Posterior vena cava (tissue), 2 donors: ENCODE measurements around the gene LRRK1. TPM values are rescaled to one million over a fixed set of nuclear protein-coding genes. Genes with fewer than 3 reads are reported as not detected.

Experiments
- DNase-seq: peaks from one replicate; pipeline ENCODE4 v3.0.0-alpha.2; 2020; ENCODE audit warnings: low spot score
- intact Hi-C, 2 donors: fragments of 100-400 bp; cut with DNase I; formaldehyde crosslinking; loops; one replicate each; pipeline versions ENCODE4 v1.14.1 to v1.14.2; 2022 to 2023
- total RNA-seq, 2 donors: library from RNA; stranded (reverse); fragmentation: NEBNext Ultra II Directional; extraction: Animal tissue kit (Norgen Biotek cat#: 25700); gene quantifications; one replicate each; pipeline ENCODE4 v1.2.1, GENCODE V29; 2021
- donor health status: DM: yes; HTN: yes; CAD: no.
- donor health status: DM: yes; HTN: yes; CAD: no.

LRRK1 gene
- total RNA-seq, 2 donors from 2014 or later = 22.3 to 24.9 TPM

DNA sequence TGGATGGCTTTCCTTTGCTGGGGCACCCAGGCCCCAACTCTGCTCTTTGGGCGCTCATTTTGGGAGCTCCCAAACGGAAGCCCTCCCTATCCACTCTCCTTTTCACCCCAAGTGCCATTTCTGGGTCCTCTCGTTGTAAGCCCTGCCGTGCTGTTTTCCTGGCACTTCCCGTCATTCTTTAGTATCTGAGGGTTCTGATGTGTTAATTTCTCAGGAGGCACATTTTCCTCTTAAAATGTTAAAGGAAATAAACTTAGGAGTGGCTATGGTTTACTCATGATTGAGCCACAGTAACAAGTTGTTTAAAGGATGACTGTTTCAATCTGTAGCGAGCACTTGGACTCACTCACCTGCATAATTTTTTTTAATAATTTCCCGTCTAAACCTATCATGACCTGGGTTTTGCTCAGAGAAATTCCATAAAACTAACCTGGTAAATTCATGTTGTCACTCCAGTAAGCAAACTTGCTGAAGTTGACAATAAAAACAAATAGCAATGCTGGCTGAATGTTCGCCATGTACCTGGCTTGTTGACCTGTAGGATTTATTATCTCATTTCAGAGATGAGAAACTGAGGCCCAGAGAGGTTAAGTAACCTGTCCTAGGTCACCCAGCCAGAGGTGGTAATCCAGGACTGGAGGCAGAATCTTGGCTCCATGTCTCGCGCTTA lies 29.0 kb upstream of the LRRK1 start:
- intact Hi-C loops = no loop called here
- no peak for DNase-seq

DNA sequence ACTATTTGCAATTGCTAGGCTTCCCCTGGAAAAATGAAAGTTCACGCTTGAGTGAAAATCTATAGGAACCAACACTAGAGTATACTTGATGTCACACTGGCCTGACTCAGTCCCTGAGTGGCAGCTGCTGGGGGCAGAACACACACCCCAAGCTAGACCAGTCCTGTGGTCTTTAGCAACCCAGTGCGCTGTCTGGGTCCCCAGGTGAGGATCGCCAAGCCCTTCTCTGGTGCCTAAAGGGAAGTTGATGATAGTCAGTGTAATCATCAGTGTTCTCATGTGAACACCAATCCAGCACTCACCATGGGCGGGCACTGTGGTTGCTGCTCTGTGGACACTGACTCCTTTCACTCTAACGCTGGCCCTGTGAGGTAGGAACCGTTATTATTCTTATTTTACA lies 28.3 kb upstream of the LRRK1 start:
- DNase-seq = peak; percentile 40
- intact Hi-C loops = no loop called here

DNA sequence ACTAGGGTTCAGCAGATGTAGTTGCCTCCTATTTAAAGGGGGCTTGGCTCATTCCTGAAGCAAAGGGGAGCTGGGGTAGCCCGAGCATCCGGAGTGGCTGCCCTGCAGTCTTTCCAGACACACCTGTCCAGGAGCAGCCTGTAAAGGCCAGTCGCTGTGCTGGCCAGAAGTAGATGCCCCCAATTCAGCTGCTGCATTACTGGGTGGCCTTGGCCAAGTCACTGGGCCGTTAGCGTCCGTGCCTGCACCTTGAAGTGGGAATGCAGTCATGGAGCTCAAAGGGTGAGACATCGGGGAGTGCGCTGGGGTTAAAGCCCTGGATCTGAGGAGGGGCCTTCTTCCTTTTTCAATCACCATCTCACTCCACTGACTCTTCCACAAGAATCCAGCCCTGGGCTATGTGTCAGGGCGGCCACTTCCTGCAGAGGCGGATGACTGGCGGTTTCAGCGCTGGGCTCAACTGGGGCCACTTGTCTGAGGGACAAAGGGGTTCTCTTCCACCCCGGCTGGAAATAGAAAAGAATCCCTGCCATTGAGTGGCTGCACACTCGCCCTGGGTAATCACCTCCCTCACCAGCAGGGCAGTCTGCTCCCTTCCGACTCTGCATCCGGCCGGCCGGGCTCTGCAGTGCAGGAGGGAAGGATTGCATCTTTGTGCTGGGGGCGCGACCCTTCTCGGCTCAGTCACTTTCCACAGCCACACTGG lies 27.7 kb upstream of the LRRK1 start:
- intact Hi-C loops = no loop called here
- peak; percentile 76 for DNase-seq

DNA sequence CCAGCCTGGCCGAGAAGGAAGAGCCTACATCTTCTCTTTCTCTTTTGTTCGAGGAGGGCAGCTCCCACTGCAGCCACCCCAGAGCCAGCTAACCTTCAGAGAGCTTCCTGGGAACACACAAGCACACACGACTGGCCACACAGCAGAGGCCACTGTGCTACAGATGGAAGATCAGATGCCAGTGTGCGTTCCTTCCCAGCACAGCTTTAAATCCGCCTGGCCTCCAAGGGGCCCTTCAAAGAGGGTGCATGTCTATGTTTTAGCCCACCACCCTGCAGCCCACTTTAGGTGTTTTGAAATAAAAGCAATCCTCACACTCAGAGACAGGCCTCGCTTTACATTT lies 27.2 kb upstream of the LRRK1 start:
- DNase-seq = no peak
- intact Hi-C loops = no loop called here

GRCh38 chr15:100893261-100893963 lies 25.7 kb upstream of the LRRK1 start:
- intact Hi-C loops = no loop called here
- DNase-seq = no peak

DNA sequence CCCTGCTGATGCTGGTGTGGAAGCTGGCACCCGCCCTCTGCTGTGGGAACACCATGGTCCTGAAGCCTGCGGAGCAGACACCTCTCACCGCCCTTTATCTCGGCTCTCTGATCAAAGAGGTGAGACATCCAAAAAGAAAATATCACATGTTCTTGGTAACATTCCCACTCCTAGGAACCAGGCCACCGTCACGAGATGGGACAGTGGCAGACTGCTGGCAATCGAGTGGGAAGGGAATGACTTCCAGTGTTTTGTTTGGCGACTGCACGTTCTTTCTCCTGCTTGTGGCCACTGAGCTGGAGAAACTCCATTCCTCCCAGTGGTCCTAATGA lies 25.2 kb upstream of the LRRK1 start:
- DNase-seq = no peak

GRCh38 chr15:100895721-100896120 lies 23.4 kb upstream of the LRRK1 start:
- intact Hi-C loops = no loop called here
- no peak for DNase-seq

More for the DNA sequence above, 25.2 kb upstream of the LRRK1 start:
- intact Hi-C loops = no loop called here

- no peak for DNase-seq
- intact Hi-C loops = no loop called here
Observed at GRCh38 chr15:100897221-100898151, 21.7 kb upstream of the LRRK1 start.

DNA sequence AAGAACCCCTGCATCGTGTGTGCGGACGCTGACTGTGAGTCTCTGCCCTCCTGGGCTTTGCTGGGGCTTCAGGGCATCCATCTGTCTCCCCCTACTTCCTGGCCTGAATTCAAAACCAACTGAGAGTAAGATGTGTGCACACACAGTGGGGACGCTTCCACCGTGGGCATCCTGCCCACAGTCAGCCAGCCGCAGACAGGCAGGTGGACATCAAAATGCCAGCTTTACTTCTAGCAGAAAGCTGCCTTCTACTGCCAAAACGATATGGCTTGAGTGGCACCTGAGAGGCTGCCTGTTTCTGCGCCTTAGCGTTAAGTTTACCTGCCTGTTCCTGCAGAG lies 21.0 kb upstream of the LRRK1 start:
- no peak for DNase-seq
- intact Hi-C loops = no loop called here

DNA sequence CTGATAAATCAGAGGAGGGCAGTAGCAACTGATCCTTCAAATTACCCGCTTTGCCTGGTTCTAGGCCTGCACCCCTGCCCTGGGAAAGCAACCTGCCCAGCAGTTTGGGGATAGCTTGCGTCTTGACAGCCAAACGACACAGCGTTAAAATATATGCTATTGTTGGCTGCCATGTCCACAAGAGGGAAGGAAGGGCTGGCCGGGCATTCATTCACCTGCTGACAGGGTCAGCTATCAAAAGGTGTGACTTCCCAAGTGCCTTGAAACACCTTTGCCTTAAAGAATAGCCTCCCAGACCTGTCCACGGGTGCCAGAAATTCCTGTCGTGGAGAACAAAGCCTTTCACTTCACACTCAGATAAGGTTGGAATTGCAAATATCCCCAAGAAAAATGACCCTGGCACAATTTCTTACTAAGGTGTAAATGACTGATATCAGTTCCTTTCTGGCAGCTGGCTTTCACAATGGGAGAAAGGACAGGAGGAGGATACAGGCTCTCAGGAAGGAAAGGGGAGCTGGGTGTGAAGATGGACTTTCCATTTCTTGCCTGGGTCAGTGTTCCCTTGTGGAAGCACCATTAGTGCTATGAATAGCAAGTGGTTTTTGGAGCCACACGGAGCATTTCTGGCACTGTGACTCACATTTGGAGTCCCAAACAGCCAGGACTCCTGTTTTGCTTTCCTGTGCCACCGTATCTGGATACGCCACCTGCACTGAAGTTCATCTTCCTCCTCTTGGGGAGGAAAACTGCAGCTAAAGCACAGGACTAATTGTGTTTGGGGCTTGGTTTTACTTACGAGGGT lies 20.3 kb upstream of the LRRK1 start:
- no peak for DNase-seq

DNA sequence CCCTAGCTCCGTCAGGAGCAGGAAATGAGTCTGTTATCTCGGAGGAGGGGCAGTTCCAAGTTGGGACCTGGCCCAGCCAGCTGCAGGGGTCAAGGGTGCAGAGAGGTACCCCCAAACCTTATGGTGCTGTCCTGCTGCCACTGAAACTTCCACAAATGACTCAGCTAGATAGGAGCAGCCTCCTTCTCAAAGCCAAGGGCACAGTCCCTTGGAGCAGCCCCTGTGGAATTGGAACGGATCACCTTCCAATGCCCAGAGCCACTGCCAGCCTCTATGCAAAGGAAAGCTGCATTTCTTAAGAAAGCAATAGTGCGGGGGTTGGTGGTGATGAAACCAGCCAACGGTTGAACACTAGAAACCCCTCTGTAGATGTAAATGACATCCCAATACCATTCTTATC lies 19.6 kb upstream of the LRRK1 start:
- DNase-seq = no peak
- intact Hi-C loops = no loop called here

More for the DNA sequence above, 20.3 kb upstream of the LRRK1 start:
- intact Hi-C loops = no loop called here

GRCh38 chr15:100900136-100900794 lies 18.9 kb upstream of the LRRK1 start:
- no peak for DNase-seq
- intact Hi-C loops = no loop called here

DNA sequence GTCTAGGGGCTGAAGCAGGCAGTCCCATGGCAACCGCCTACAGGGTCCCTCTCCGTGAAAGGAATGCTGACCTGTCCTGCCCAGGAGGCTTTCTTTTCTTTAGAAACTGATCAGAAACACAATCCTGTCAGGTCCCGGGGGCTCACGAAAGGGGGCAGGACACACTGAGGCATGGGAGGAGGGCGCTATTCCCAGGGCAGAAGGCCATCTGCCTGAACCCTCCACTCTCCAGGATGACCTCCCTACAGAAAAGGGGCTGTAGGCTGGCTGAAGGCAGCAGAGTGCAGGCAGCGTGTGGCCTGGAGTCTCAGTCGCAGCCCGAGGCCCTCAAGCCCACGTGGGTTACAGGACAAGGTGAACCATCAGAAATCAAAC lies 18.4 kb upstream of the LRRK1 start:
- no peak for DNase-seq
- intact Hi-C loops = no loop called here

GRCh38 chr15:100901296-100901695 lies 17.9 kb upstream of the LRRK1 start:
- intact Hi-C loops = no loop called here
- no peak for DNase-seq

DNA sequence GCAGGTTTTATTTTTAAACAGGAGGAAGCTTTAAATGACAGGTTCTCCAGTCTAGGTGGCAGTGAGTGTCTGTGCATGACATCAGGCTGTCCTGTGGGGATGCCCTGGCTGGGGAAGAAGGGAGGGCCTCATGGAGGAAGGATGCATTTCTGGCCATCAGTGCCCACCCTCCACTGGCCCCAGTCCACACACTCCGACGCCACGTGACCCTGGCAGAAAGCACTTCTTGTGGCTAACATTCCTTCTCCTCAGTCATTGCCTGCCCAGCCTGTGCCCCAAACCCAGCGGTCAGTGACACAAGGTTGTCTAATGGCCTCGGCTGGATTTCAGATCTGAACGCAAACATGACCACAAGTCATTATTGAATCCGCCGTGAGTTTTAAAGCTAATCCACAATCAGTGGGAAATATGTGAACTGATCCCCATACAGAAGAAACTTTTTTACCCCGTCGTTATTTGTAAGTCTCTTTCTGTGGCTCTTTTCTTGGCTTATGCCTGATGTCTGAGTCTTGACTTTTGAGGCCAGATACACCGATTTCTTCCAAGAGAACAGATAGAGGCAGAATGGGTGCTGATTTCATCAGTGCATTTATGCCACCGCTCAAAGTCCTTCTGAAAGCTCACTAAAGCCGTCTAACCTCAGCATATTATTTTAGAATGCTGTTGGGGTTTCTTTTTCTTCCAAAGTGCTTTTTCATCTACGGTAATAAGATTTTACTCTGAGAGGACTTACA lies 17.3 kb upstream of the LRRK1 start:
- intact Hi-C loops = no loop called here
- peak; percentile 57 for DNase-seq

- DNase-seq = peak; percentile 91
- intact Hi-C loops = no loop called here
Observed at GRCh38 chr15:100902436-100903167, 16.6 kb upstream of the LRRK1 start.

DNA sequence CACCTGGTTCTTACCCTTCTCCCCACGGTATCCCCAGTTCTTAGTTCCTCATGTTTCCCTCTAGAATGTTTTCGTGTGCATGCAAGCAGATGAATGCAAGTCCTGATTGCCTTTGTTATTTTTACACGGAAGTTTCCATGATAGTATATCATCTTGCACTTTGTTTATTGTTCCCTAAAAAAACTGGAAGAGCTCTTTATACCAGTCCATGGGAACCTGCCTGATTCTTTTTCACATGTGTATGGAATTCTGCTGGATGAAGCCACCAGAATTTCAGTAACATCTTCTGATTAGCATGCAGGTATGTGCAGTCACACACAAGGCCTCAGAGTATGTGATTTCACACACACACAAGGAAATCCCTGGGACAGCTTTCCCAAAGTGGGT lies 16.0 kb upstream of the LRRK1 start:
- intact Hi-C loops = no loop called here
- no peak for DNase-seq
